ENCODE data around the gene RCL1.
A peak's percentile ranks its signal among the peaks of the same experiment; 100 is the strongest.

The RCL1 gene

DNA sequence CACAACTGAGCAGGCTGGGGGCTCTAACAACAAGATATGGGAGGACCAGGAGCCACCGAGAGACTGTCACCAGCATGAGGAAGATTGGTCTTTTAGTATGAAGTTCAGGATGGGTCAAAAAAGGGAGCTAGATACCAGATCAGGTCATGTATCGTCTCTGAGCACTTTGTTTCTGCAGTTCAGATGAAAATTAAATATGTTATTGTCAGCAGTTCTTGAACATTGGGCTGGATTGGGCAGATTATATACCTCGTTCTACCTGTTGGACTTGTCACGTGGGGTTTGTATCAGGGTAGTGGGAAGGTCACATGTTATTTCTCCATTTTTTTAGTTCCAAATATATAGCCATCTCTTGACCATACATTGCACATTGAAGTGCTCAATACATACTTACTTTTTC lies 47.3 kb downstream of the RCL1 start:
- H3K4me3 ChIP-seq (ENCODE audit: low read depth, low read length): no peak overlapping the region
- TF ChIP-seq, protein P1, sequence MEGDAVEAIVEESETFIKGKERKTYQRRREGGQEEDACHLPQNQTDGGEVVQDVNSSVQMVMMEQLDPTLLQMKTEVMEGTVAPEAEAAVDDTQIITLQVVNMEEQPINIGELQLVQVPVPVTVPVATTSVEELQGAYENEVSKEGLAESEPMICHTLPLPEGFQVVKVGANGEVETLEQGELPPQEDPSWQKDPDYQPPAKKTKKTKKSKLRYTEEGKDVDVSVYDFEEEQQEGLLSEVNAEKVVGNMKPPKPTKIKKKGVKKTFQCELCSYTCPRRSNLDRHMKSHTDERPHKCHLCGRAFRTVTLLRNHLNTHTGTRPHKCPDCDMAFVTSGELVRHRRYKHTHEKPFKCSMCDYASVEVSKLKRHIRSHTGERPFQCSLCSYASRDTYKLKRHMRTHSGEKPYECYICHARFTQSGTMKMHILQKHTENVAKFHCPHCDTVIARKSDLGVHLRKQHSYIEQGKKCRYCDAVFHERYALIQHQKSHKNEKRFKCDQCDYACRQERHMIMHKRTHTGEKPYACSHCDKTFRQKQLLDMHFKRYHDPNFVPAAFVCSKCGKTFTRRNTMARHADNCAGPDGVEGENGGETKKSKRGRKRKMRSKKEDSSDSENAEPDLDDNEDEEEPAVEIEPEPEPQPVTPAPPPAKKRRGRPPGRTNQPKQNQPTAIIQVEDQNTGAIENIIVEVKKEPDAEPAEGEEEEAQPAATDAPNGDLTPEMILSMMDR (IDR thresholded peaks at IDR 0.05; ENCODE audit: control insufficient read depth, extremely low read depth, insufficient read depth): no peak
- DNase-seq (ENCODE audit: low read depth): no peak

DNA sequence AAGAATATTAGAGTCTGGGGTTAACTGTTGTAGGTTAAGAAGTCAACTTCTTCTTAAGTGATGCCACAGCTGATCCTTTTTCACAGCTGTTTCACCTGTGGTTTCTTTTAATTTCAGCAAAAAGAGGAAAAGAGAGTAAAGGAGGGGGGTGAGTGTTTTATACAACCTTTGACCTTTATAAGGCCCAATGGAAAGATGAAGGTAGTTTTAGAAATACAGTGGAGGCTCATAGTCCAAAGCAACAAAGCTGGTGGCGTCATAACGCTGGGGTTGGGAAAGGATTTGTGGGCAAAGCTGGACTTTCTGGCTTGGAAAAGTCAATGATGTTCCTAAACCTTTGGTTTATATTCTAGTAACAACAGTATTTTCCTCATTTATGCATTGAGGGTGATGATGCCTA lies 49.5 kb downstream of the RCL1 start:
- no peak for DNase-seq (ENCODE audit: low read depth)
- no peak overlapping the region for H3K4me3 ChIP-seq (ENCODE audit: low read depth, low read length)
- TF ChIP-seq, protein P1 (IDR thresholded peaks at IDR 0.05; ENCODE audit: control insufficient read depth, extremely low read depth, insufficient read depth): no peak

DNA sequence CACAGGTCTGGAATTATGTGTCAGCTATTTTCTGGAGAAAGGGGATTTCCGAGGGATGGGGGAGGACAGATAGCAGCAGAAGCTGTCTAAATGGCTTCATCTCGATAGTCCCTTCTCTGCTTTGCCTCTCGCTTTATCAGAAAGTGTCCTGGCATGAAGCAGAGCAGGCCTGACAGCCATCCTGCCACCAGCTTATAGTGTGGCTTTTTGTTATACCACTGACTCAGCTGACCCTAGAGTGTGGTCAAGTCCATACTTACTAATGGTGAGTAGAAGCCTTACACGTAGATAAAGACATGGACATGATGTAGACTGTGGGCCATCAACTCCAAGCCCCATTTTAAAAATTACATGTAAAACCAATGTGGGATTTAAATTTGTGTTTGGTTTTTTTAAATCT lies 50.0 kb downstream of the RCL1 start:
- no peak overlapping the region for H3K4me3 ChIP-seq (ENCODE audit: low read depth, low read length)
- TF ChIP-seq, protein P1 (IDR thresholded peaks at IDR 0.05; ENCODE audit: control insufficient read depth, extremely low read depth, insufficient read depth): no peak
- DNase-seq (ENCODE audit: low read depth): no peak

DNA sequence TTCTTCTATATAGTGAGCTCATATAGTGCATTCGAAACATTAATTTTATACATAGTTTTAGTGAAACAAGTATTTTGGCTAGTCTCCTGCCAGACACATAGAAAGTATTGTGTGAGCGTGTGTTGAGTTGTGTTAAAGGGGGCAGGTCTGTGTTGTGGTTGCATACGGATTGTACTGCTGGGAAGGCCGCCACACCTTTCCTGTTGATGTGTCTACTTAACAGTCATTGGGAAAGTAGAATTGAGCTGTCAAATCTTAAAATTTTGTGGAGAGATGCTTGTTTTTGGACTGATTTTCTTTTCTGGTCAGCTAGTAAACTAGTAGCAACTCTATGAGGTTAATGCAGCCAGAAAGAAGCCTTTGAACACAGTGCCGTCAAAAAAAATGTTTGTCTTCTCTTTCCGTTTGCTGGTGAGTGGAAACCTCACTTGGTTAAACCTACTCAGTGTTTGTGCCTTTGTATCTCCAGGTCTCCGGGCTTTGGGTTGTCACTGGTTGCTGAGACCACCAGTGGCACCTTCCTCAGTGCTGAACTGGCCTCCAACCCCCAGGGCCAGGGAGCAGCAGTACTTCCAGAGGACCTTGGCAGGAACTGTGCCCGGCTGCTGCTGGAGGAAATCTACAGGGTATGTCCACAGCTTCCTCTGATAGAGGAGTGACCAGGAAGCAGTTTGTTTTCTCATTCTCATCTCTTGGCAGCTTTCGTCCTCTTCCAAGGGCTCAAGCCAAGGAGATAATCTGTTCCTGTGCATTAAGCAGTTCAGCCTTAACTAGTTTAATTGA lies 51.5 kb downstream of the RCL1 start:
- TF ChIP-seq, protein P1 (IDR thresholded peaks at IDR 0.05; ENCODE audit: control insufficient read depth, extremely low read depth, insufficient read depth): no peak
- DNase-seq (ENCODE audit: low read depth): no peak
- H3K4me3 ChIP-seq (ENCODE audit: low read depth, low read length): no peak overlapping the region

DNA sequence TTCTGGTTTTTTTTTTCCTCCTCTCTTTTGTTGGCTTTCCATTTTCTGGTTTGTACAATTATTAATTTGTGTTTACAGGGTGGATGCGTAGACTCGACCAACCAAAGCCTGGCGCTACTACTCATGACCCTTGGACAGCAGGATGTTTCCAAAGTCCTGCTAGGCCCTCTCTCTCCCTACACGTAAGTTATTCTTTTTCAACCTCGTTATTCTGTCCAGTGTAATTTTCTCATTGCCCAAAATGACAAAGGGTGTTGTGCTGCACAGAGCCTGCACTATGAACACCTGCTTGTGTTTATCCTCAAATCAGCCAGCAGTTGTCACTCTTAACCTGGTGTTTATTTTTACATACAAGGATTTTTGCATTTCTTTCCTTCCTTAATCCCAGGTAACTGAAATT lies 56.6 kb downstream of the RCL1 start:
- H3K4me3 ChIP-seq (ENCODE audit: low read depth, low read length): no peak overlapping the region
- TF ChIP-seq, protein P1 (IDR thresholded peaks at IDR 0.05; ENCODE audit: control insufficient read depth, extremely low read depth, insufficient read depth): peak; percentile 44
- DNase-seq (ENCODE audit: low read depth): no peak

DNA sequence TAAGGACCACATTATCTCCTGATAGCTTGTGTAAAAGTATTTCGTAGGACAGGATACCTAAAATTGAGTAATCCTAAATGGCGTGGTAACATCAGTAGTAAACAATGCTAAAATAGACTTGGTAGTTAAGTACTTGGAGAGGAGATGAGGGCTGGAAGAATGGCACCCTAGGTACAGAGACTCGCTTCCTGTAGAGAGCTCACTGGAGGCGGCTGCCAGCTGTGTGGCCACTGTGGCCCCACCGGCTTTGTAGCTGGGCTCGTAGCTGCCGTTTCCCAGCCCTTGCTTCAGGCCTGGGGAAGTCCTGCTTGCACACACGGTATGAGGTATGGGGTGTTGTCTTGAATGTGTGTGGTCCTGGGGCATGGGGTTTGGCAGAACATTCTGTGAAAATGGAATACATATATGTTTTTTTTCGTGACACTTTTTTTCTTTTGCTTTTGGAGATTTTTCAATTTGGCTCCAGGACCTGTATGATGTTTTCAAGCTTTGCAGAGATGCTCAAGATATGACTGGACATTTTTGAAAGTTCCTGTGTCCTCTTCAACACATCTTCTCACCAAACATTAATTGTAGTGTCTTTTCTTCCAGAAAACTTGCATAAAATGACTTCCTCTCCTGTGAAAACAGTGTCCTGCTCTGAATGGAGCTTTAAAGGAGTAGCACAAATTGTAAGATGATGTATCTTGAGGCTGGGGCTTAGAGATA lies 58.0 kb downstream of the RCL1 start:
- TF ChIP-seq, protein P1 (IDR thresholded peaks at IDR 0.05; ENCODE audit: control insufficient read depth, extremely low read depth, insufficient read depth): no peak
- no peak overlapping the region for H3K4me3 ChIP-seq (ENCODE audit: low read depth, low read length)
- no peak for DNase-seq (ENCODE audit: low read depth)
